Progenitor cell of endocrine pancreas (in vitro differentiated cells): Measurements from ENCODE around the gene GRAMD4. TPM values are rescaled to one million over a fixed set of nuclear protein-coding genes. Genes with fewer than 3 reads are reported as not detected.

Source experiments
- DNase-seq: peaks from one replicate; pipeline ENCODE4 v3.0.0; 2021; ENCODE audit warnings: low spot score; ENCODE audit not compliant: unreplicated experiment
- H3K27ac Mint-ChIP-seq: 2 replicates; pipeline ENCODE4 v1.8.0; 2021; ENCODE audit warnings: mild to moderate bottlenecking, moderate library complexity, mixed read lengths
- H3K27me3 Mint-ChIP-seq: 2 replicates; pipeline ENCODE4 v1.8.0; 2021; ENCODE audit warnings: mixed read lengths
- H3K36me3 Mint-ChIP-seq: 2 replicates; pipeline ENCODE4 v1.8.0; 2022; ENCODE audit warnings: mixed read lengths; ENCODE audit not compliant: insufficient read depth
- H3K4me1 Mint-ChIP-seq: 2 replicates; pipeline ENCODE4 v1.8.0; 2021; ENCODE audit warnings: low read depth, mixed read lengths
- H3K4me3 Mint-ChIP-seq: 2 replicates; pipeline ENCODE4 v1.8.0; 2021; ENCODE audit warnings: low read depth, mild to moderate bottlenecking, moderate library complexity, mixed read lengths
- H3K9me3 Mint-ChIP-seq: 2 replicates; pipeline ENCODE4 v1.8.0; 2021; ENCODE audit warnings: low read depth, mixed read lengths
- CTCF ChIP-seq: fragments of 200-600 bp; sonication (generic); IDR thresholded peaks from one replicate; pipeline ENCODE4 v1.5.0; 2021; ENCODE audit warnings: antibody characterized with exemption, mild to moderate bottlenecking; ENCODE audit not compliant: unreplicated experiment
- long read RNA-seq: library from polyadenylated mRNA; unstranded; transcript quantifications from one replicate; pipeline ENCODE4 v2.0.0, GENCODE V29; 2020
- total RNA-seq: library from RNA; stranded (reverse); gene quantifications from 2 replicates; pipeline ENCODE4 v1.2.1, GENCODE V29; 2021

The GRAMD4 gene
- 68.8 and 74.5 TPM in 2 replicates for total RNA-seq
- long read RNA-seq, result 0 reads

GRCh38 chr22:46619830-46620501 is at the start of gene GRAMD4:
TSS of gene GRAMD4 (plus strand) at chr22:46620386. CDS start at chr22:46626800, 6,414 bp downstream.
- peak within 1 kb of the TSS; percentile 91 for H3K27ac Mint-ChIP-seq
- H3K4me3 Mint-ChIP-seq, result no peak within 1 kb of the TSS
- H3K27me3 Mint-ChIP-seq, result no peaks in the 10 kb centered on the region
- no peak for TF ChIP-seq CTCF
- peaks cover 3% of the 10 kb centered on the region for H3K4me1 Mint-ChIP-seq
- no peaks in the 10 kb centered on the region for H3K36me3 Mint-ChIP-seq
- no peak for DNase-seq
- H3K9me3 Mint-ChIP-seq, result no peaks in the 10 kb centered on the region

DNA sequence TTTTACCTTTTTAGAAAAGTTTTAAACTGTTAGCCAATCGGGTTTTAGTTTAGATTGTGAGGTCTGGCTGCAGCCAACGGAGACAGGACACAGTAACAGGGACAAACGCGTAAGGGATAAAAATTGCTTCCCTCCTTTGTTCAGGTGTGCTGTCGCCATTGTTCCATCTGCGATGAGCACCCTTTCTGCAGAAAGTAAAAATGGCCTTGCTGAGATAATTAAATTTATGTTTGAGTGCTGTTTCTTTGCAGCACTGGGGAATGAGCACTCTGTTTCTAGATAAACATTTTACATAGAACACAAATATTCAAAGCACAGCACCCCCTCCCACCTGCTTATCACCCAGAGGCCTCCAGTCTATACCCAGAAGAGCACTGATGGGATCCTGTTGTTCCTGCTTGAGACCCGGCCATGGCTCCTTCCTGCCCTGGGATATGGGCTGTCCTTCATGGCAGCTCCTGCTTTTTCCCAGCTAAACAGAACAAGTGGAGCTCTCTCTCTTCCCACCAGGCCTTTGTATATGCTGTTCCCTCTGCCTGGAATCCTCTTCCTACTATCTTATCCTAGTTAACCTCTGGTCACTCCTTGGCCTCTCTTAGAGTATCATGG is 48.4 kb upstream of the GRAMD4 start:
- Mint-ChIP-seq H3K27ac (no peak overlapping the region), H3K36me3 (no peaks in the 10 kb centered on the region), H3K27me3 (peaks cover 3% of the 10 kb centered on the region), H3K4me1 (peaks cover 15% of the 10 kb centered on the region), H3K9me3 (no peaks in the 10 kb centered on the region), H3K4me3 (no peak overlapping the region)
- DNase-seq, result no peak
- TF ChIP-seq CTCF, result no peak

GRCh38 chr22:46572911-46573780 is 47.0 kb upstream of the GRAMD4 start:
- DNase-seq, result no peak
- Mint-ChIP-seq H3K27me3 (peaks cover 3% of the 10 kb centered on the region), H3K9me3 (no peaks in the 10 kb centered on the region), H3K27ac (no peak overlapping the region), H3K36me3 (no peaks in the 10 kb centered on the region), H3K4me3 (no peak overlapping the region), H3K4me1 (peaks cover 19% of the 10 kb centered on the region)
- no peak for TF ChIP-seq CTCF

DNA sequence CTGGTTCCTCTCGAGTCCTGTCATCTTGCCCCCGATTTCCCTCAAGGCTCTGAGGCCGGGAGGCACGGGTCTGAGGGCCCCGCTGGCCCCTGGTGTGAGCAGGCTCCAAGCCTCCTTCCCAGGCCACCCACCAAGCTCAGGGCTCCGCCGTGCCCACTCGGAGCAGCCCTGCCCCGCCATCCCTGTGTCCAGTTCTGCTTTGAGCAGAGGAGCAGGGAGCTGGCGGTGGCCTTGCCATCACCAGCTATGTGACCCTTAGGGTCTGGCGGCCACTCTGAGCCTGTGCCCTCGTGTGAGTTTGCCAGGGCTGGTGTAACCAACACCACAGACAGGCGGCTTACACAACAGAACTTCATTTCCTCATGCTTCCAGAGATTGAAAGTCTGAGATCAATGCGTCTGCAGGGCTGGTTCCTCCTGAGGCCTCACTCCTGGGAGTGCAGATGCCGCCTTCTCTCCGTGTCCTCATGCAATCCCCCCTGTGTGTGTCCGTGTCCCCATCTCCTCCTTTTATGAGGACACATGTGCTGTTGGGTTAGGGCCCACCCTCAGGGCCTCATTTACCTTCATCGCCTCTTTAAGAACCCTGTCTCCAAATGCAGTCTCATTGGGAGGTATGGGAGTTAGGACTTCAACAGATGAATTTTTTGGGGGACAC is 46.3 kb upstream of the GRAMD4 start:
- no peak overlapping the region for H3K4me3 Mint-ChIP-seq
- H3K27ac Mint-ChIP-seq, result no peak overlapping the region
- H3K36me3 Mint-ChIP-seq, result no peaks in the 10 kb centered on the region
- peaks cover 27% of the 10 kb centered on the region for H3K4me1 Mint-ChIP-seq
- TF ChIP-seq CTCF, result no peak
- no peaks in the 10 kb centered on the region for H3K9me3 Mint-ChIP-seq
- no peak for DNase-seq
- H3K27me3 Mint-ChIP-seq, result no peaks in the 10 kb centered on the region

GRCh38 chr22:46574438-46574992 is 45.7 kb upstream of the GRAMD4 start:
- no peaks in the 10 kb centered on the region for H3K36me3 Mint-ChIP-seq
- no peaks in the 10 kb centered on the region for H3K27me3 Mint-ChIP-seq
- H3K4me3 Mint-ChIP-seq, result peak overlapping the region; percentile 76
- DNase-seq, result no peak
- no peaks in the 10 kb centered on the region for H3K9me3 Mint-ChIP-seq
- H3K27ac Mint-ChIP-seq, result peak overlapping the region; percentile 86
- TF ChIP-seq CTCF, result no peak
- peaks cover 32% of the 10 kb centered on the region for H3K4me1 Mint-ChIP-seq
